Skin of body (tissue), 2 donors: ENCODE measurements around the gene S100A3. TPM values are rescaled to one million over a fixed set of nuclear protein-coding genes. Genes with fewer than 3 reads are reported as not detected.
"Not testable (repeated sequence)": the region's sequence is repeated elsewhere in the genome, so short reads cannot be mapped to it uniquely, and the experiment has no call there.

Experiments
- DNase-seq: peaks from one replicate; lab custom pipeline; 2025; lab: John Stamatoyannopoulos, UW
- total RNA-seq: library from RNA; depleted of rRNA; stranded (reverse); fragments of >200 nt; gene quantifications from one replicate; pipeline ENCODE4 v1.2.3, GENCODE V29; 2014

S100A3 gene
- total RNA-seq, result 36.0 TPM

- no peak for DNase-seq
Observed at GRCh38 chr1:153548722-153549688, at the start of gene S100A3. TSS of gene S100A3 (minus strand) at chr1:153549258. CDS start at chr1:153548485, 773 bp downstream.

GRCh38 chr1:153598309-153599172 lies 49.5 kb upstream of the S100A3 start:
- peak; percentile 36 for DNase-seq

DNA sequence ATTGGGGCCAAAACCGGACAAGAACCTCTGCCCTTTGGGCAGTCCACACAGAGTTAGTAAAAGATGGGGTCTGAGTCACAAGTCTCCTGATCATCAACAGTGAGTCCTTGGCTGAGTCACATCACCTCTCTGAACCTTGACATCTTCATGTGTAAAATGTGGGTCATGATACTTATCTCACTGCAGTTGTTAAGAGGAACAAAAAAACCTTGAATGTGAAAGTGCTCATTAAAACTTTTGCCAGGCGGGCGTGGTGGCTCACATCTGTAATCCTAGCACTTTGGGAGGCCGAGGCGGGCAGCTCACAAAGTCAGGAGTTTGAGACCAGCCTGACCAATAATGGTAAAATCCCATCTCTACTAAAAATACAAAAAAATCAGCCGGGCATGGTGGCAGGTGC lies 48.1 kb upstream of the S100A3 start:
- DNase-seq, result no peak

- no peak for DNase-seq
Observed at GRCh38 chr1:153592748-153593147, 43.7 kb upstream of the S100A3 start.

DNA sequence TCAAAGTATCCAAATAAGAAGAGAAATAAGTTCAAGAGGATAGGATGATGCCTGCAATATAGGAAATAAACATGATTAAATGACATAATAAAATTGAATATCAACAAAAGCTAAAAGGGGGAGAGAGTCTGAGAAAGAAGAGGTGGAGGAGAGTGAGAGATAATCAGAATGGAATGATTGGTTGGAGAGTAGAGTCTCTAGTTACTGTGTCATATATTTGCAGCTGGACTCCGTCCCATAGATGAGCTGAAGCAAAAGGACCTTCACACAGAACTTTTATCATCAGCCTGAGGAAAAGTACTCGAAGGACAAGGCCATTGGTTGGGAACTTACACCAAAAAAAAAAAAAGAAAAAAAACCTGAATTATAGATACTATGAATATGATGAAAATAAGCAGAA lies 39.4 kb upstream of the S100A3 start:
- DNase-seq, result no peak

DNA sequence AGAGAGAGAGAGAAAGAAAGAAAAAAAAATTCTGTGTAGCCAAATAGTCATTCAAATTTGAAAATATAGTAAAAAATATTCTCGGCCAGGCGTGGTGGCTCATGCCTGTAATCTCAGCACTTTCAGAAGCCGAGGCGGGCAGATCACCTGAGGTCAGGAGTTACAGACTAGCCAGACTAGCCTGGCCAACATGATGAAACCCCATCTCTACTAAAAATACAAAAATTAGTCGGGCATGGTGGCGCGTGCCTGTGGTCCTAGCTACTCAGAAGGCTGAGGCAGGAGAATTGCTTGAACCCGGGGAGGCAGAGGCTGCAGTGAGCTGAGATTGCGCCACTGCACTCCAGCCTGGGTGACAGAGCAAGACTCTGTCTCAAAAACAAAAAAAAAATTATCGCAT lies 39.0 kb upstream of the S100A3 start:
- DNase-seq, result not testable (repeated sequence)

- no peak for DNase-seq
Observed at GRCh38 chr1:153587314-153587713, 38.3 kb upstream of the S100A3 start.

DNA sequence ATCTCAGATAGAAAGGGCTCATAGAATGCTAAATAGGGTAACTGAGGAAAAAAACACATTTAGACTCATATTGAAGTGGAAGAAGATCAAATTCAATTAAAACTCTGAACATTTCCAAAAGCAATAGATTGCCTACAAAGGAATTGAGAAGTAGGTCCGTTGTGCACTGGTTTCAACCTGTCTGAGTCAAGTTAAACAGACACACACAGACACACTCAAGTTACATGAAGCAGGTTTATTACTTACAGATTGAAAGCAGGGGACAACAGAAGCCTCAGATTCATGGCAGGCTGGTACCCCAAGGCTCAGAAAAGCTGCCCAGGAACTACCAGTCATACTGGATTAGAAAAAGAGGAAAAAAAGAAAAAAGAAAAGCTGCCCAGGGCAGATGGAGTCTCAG lies 37.3 kb upstream of the S100A3 start:
- DNase-seq, result no peak

DNA sequence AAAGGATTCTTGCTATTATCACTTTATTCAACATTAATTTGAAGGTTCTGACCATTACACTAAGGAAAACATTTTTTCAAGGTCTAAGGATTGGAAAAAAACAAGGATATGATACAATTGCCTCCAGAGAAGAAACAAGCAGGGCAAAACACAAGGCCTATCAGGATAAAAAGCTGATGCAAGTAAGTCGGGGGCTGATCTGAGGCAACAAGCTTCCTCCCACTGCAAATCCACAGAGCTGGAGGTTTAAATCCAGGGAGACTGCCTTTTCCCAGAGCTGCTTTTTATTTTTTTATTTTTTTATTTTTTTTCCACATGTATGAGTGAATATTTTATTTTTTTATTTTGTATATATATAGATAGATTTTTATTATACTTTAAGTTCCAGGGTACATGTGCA lies 35.9 kb upstream of the S100A3 start:
- no peak for DNase-seq

DNA sequence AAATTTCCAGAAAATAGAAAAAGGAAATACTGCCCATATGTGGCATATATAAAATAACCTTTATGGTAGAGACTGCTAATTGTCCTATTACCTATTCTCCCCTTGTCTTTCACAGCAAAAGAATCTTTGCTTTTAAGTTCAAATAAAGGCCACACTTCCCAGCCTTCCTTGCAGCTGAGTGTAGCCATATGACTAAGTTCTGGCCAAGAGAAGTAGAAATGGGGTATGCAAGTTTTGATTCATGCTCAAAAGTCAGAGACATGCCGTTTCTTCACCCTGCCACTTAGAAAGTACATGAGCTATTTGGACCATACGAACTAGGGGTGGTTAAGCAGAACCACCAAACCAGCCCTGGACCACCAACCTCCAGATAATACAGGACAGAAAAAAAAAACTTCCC lies 34.9 kb upstream of the S100A3 start:
- DNase-seq, result no peak

GRCh38 chr1:153583514-153583913 lies 34.5 kb upstream of the S100A3 start:
- not testable (repeated sequence) for DNase-seq

DNA sequence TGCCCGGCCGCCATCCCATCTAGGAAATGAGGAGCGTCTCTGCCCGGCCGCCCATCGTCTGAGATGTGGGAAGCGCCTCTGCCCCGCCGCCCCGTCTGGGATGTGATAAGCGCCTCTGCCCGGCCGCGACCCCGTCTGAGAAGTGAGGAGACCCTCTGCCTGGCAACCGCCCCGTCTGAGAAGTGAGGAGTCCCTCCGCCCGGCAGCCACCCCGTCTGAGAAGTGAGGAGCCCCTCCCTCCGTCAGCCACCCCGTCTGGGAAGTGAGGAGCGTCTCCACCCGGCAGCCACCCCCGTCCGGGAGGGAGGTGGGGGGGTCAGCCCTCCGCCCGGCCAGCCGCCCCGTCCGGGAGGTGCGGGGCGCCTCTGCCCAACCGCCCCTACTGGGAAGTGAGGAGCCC lies 33.8 kb upstream of the S100A3 start:
- not testable (repeated sequence) for DNase-seq

DNA sequence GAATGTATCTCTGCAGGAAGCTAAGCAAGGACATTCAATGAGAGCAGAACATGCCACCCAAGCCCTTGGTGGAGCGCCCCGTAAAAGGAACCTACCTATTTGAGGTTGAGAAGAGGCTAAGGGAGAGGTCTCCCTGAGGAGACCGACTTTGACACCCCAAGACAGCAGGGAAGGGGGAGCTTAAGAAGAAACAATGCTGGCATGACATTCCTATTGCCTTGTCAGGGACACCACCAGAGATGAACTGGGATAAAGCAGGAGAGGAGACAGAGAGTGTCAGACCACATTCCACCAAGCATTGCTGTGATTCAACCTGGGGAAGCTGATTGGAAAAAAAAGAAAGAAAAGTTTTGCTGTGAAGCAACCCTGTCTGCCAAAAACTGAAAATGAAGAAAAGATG lies 29.9 kb upstream of the S100A3 start:
- DNase-seq, result no peak

- no peak for DNase-seq
Observed at GRCh38 chr1:153578490-153578889, 29.4 kb upstream of the S100A3 start.

GRCh38 chr1:153577624-153578051 lies 28.6 kb upstream of the S100A3 start:
- DNase-seq, result no peak

- no peak for DNase-seq
Observed at GRCh38 chr1:153577138-153577537, 28.1 kb upstream of the S100A3 start.

GRCh38 chr1:153575497-153575896 lies 26.4 kb upstream of the S100A3 start:
- not testable (repeated sequence) for DNase-seq

DNA sequence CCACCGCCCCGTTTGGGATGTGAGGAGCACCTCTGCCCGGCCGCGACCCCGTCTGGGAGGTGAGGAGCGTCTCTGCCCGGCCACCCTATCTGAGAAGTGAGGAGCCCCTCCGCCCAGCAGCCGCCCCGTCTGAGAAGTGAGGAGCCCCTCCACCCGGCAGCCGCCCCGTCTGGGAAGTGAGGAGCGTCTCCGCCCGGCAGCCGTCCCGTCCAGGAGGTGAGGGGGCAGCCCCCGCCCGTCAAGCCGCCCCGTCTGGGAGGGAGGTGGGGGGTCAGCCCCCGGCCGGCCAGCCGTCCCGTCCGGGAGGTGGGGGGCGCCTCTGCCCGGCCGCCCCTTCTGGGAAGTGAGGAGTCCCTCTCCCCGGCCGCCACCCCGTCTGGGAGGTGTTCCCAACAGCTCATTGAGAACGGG lies 26.0 kb upstream of the S100A3 start:
- not testable (repeated sequence) for DNase-seq

DNA sequence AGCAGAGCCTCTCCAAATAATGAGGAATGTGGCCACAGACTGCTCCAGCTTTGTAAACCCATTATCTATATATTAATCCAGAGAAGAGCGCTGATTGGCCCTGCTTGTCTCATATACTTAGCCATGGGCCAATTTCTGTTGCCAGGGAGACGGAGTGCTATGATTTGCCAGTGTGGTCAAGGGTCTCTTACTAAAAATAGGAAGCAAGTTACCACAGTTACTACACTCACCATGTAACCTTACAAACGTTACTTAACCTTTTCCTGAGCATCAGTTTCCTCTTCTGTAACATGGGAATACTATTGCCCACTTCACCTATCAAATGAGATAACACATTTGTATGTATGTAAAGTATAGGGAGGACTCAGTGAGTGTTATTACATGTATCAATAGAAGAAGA lies 24.3 kb upstream of the S100A3 start:
- DNase-seq, result no peak

GRCh38 chr1:153572569-153573015 lies 23.5 kb upstream of the S100A3 start:
- DNase-seq, result peak; percentile 42

DNA sequence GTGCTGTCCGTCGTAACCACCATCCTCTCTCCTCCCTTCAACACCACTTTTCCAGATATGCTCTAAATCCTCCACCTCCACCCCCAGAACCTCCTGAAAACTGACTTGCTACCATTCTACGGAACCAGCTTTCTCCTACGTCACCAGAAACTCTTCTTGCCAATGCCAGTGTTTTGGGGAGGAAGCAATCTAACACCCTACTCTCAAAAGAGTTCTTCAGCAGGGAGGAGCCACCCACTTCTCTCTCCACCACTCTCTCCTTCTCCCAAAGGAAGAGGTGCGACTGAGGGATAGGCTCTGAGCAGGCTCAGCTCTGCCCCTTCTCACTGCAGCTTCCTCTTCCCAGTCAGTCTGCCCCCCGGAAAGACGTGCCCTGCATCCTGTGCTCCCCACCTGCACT lies 22.6 kb upstream of the S100A3 start:
- no peak for DNase-seq

DNA sequence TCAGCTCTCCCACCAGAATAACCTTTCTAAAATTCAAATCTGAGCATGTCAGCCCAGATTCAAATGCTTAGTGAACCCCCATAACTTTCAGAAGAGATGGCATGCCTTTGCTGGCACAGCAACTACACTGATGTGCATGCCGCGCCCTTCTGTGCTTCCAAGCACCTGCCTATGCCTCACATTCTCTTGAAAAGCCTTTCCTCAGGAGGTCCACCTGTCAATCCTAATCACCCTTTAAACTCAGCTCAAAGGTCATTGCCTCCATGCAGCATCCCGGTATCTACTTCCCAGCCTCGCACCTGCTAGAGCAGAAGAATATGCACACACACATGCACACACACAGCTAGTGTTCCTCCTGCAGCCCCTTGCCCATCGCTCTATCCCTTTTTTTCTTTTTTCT lies 21.8 kb upstream of the S100A3 start:
- no peak for DNase-seq
